GM21576 (cell line): Measurements from ENCODE around the gene PLXNB2.

Source experiments
- ATAC-seq: cut with Tn5 transposase; IDR thresholded peaks from one replicate; pipeline ENCODE4 v1.9.1; 2021; ENCODE audit warnings: mild to moderate bottlenecking, moderate library complexity; ENCODE audit not compliant: unreplicated experiment

Gene PLXNB2

GRCh38 chr22:50236731-50237409, 70.6 kb downstream of the PLXNB2 start:
- ATAC-seq, result no peak

GRCh38 chr22:50233223-50233622, 74.2 kb downstream of the PLXNB2 start:
- ATAC-seq, result no peak

- ATAC-seq, result no peak
Observed at GRCh38 chr22:50232481-50233151, 74.8 kb downstream of the PLXNB2 start.

GRCh38 chr22:50229370-50229769, 78.1 kb downstream of the PLXNB2 start:
- no peak for ATAC-seq

GRCh38 chr22:50228366-50228765, 79.1 kb downstream of the PLXNB2 start:
- ATAC-seq, result no peak

- ATAC-seq, result no peak
Observed at GRCh38 chr22:50227579-50228215, 79.7 kb downstream of the PLXNB2 start.

- no peak for ATAC-seq
Observed at GRCh38 chr22:50226875-50227165, 80.6 kb downstream of the PLXNB2 start.

GRCh38 chr22:50226063-50226874, 81.2 kb downstream of the PLXNB2 start:
- ATAC-seq, result no peak

GRCh38 chr22:50225200-50225969, 82.1 kb downstream of the PLXNB2 start:
- no peak for ATAC-seq
